Activated CD4-positive, alpha-beta T cell treated with anti-CD3 and anti-CD28 coated beads, Interleukin-2, amount 10 ng/mL, durations not matched to agents 24 days and 14 days (primary cell): ENCODE measurements around the gene CDH15. TPM values are rescaled to one million over a fixed set of nuclear protein-coding genes. Genes with fewer than 3 reads are reported as not detected.

ENCODE experiments used
- DNase-seq: peaks from one replicate; pipeline ENCODE4 v3.0.0; 2022
- H3K27ac Mint-ChIP-seq: one replicate; pipeline ENCODE4 v1.8.0; 2022; ENCODE audit warnings: mild to moderate bottlenecking, mixed read lengths
- H3K27me3 Mint-ChIP-seq: one replicate; pipeline ENCODE4 v1.8.0; 2022; ENCODE audit warnings: mixed read lengths
- H3K36me3 Mint-ChIP-seq: one replicate; pipeline ENCODE4 v1.8.0; 2022; ENCODE audit warnings: low read depth, mild to moderate bottlenecking, mixed read lengths
- H3K4me1 Mint-ChIP-seq: one replicate; pipeline ENCODE4 v1.8.0; 2021; ENCODE audit warnings: mixed read lengths
- H3K4me3 Mint-ChIP-seq: one replicate; pipeline ENCODE4 v1.8.0; 2022; ENCODE audit warnings: mild to moderate bottlenecking, moderate library complexity, mixed read lengths
- H3K9me3 Mint-ChIP-seq: one replicate; pipeline ENCODE4 v1.8.0; 2021; ENCODE audit warnings: mixed read lengths
- intact Hi-C: fragments of 100-400 bp; cut with micrococcal nuclease; formaldehyde crosslinking; loops from one replicate; pipeline ENCODE4 v1.15.1; 2023
- total RNA-seq: library from RNA; stranded (reverse); gene quantifications from 2 replicates; pipeline ENCODE4 v1.2.3, GENCODE V29; 2022

CDH15 gene, protein sequence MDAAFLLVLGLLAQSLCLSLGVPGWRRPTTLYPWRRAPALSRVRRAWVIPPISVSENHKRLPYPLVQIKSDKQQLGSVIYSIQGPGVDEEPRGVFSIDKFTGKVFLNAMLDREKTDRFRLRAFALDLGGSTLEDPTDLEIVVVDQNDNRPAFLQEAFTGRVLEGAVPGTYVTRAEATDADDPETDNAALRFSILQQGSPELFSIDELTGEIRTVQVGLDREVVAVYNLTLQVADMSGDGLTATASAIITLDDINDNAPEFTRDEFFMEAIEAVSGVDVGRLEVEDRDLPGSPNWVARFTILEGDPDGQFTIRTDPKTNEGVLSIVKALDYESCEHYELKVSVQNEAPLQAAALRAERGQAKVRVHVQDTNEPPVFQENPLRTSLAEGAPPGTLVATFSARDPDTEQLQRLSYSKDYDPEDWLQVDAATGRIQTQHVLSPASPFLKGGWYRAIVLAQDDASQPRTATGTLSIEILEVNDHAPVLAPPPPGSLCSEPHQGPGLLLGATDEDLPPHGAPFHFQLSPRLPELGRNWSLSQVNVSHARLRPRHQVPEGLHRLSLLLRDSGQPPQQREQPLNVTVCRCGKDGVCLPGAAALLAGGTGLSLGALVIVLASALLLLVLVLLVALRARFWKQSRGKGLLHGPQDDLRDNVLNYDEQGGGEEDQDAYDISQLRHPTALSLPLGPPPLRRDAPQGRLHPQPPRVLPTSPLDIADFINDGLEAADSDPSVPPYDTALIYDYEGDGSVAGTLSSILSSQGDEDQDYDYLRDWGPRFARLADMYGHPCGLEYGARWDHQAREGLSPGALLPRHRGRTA
- not detected in 2 replicates for total RNA-seq

- peak within 1 kb of the TSS; percentile 78 for H3K4me3 Mint-ChIP-seq
- H3K27ac Mint-ChIP-seq: peak within 1 kb of the TSS; percentile 69
- peaks cover 5% of the 10 kb centered on the region for H3K27me3 Mint-ChIP-seq
- no peaks in the 10 kb centered on the region for H3K36me3 Mint-ChIP-seq
- no peaks in the 10 kb centered on the region for H3K9me3 Mint-ChIP-seq
- peak; percentile 96 for DNase-seq
- intact Hi-C loops: loop anchor here (1.0 to 5.0 kb wide), 6 partner anchors 21 to 719 kb away; partner anchors contain the start of genes SLC22A31 and ZFPM1
- H3K4me1 Mint-ChIP-seq: peaks cover 6% of the 10 kb centered on the region
These were observed at the start of gene CDH15 for GRCh38 chr16:89171216-89172170. Gene CDH15, plus strand, starts transcription at chr16:89171748. Its CDS starts 84 bp downstream, at chr16:89171832.

DNA sequence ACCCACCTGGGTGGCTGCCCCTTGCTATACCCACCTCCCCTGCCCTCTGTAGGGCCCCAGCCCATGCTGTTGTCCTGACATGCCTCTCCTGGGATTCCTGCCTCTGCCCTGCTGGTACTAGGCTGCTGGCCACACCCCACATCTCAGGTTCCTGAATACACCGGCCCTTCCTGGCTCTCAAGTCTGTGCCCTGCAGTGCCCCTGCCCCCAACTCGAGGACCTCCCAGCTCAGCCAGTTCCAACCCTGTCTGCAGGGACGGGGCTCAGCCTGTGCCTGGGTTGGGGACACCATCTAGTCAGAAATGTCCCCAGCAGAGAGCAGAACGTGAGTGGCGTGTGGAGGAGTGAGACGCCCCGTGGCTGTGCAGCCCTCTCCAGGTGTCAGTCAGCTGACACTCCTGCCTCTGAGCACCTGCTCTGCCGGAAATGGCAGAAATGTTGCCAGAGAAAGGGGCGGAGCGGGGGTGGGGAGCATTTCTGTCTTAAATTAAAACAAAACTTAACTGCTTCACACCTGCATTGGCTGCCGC is 49.2 kb upstream of the CDH15 start:
- Mint-ChIP-seq H3K27me3 (no peaks in the 10 kb centered on the region), H3K4me3 (no peak overlapping the region), H3K9me3 (peaks cover 8% of the 10 kb centered on the region), H3K4me1 (peaks cover 6% of the 10 kb centered on the region), H3K36me3 (peaks cover 57% of the 10 kb centered on the region), H3K27ac (peak overlapping the region; percentile 34)
- intact Hi-C loops: no loop called here
- peak; percentile 79 for DNase-seq

DNA sequence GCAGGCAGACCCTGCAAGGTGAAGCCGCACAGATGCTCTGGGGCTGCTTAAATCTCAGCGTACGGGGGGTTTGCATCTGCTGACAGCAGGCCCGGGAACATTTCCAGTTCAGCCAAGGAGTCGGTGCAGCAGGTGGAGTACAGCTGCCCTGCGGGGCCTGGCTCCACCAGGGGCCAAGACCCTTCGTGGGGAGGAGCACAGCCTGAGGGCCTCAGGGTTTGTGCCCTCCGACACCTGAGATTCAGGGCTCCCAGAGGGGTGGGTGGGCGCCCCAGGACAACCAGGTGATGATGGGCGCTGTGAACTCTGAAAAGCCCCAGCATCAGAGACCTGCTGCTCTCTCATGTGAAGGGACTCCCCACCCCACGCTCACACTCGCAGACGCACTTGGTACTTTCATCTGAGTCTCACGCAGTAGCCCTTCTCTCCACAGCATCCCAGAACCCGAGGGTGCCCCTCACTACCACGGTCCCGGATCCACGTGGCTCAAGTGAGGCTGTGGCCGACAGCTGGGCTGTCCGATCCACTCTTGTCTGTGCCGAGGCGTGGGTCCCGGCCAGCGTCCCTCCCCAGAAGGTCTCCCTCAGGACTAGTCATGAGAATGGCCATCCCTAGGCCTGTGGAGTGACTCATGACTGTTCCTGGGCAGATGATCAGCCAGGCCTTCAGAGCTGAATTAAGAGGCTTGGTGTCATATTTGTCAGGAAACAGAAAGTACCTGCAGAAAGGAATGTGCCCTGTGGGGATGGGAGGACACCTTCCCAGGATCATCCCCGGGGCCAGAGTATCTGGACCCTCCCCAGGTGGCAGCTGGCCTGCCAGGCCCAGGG is 48.3 kb upstream of the CDH15 start:
- Mint-ChIP-seq H3K36me3 (peaks cover 54% of the 10 kb centered on the region), H3K9me3 (peaks cover 8% of the 10 kb centered on the region), H3K27me3 (no peaks in the 10 kb centered on the region), H3K27ac (peak overlapping the region; percentile 58), H3K4me1 (peaks cover 9% of the 10 kb centered on the region), H3K4me3 (no peak overlapping the region)
- intact Hi-C loops: no loop called here
- no peak for DNase-seq

DNA sequence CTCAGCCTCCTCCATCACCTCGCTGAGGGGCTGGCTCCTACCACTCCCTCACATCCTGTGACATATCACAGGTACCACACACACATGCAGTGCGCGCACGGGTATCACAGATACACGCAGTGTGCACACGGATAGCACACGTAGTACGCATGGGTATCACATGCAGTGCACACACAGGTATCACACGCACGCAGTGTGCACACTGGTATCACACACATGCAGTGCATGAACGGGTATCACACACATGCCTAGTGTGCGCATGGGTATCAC is 47.8 kb upstream of the CDH15 start:
- Mint-ChIP-seq H3K9me3 (peaks cover 8% of the 10 kb centered on the region), H3K4me1 (peaks cover 9% of the 10 kb centered on the region), H3K36me3 (peaks cover 54% of the 10 kb centered on the region), H3K27me3 (no peaks in the 10 kb centered on the region), H3K4me3 (no peak overlapping the region), H3K27ac (no peak overlapping the region)
- intact Hi-C loops: no loop called here
- DNase-seq: no peak

DNA sequence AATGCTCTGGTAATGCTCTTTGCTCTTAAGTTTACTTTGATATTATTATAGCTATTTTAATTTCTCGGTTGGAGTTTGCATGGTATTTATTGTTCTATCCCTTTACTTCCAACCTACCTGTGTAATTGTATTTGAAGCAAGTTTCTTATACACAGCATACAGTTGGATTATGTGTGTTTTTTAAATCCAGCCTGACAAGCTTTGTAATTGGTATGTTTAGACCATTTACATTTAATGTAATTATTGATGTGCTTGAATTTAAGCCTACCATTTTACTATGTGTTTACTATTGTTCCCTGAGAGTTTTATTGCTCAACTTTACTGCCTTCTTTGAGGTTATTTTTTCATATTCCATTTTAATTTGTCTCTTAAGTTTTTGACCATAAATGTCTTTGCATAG is 42.2 kb upstream of the CDH15 start:
- no peak overlapping the region for H3K27ac Mint-ChIP-seq
- peaks cover 8% of the 10 kb centered on the region for H3K9me3 Mint-ChIP-seq
- peaks cover 53% of the 10 kb centered on the region for H3K36me3 Mint-ChIP-seq
- intact Hi-C loops: no loop called here
- no peak for DNase-seq
- peaks cover 4% of the 10 kb centered on the region for H3K4me1 Mint-ChIP-seq
- no peak overlapping the region for H3K4me3 Mint-ChIP-seq
- H3K27me3 Mint-ChIP-seq: no peaks in the 10 kb centered on the region

DNA sequence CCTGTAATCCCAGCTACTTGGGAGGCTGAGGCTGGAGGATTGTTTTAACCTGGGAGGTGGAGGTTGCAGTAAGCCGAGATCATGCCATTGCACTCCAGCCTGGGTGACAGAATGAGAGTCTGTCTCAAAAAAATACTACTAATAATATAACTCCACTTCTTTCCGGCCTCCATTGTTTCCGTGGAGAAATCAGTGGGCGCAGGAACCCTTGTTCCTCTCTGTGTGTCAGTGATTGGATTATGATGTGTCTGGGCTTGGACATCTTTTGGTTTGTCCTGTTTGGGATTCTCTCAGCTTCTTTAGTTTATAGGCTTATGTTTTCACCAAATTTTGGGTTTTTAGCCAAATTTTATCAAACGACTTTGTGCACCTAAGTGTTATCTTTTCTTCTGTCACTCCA is 41.1 kb upstream of the CDH15 start:
- Mint-ChIP-seq H3K4me1 (peaks cover 4% of the 10 kb centered on the region), H3K9me3 (peaks cover 7% of the 10 kb centered on the region), H3K4me3 (no peak overlapping the region), H3K27me3 (no peaks in the 10 kb centered on the region), H3K27ac (no peak overlapping the region), H3K36me3 (peaks cover 50% of the 10 kb centered on the region)
- DNase-seq: no peak
- intact Hi-C loops: no loop called here

GRCh38 chr16:89131783-89132182 is 39.8 kb upstream of the CDH15 start:
- intact Hi-C loops: no loop called here
- Mint-ChIP-seq H3K27me3 (no peaks in the 10 kb centered on the region), H3K4me3 (no peak overlapping the region), H3K4me1 (peaks cover 4% of the 10 kb centered on the region), H3K9me3 (no peaks in the 10 kb centered on the region), H3K27ac (no peak overlapping the region), H3K36me3 (peaks cover 42% of the 10 kb centered on the region)
- no peak for DNase-seq

GRCh38 chr16:89132194-89133005 is 39.1 kb upstream of the CDH15 start:
- Mint-ChIP-seq H3K27me3 (no peaks in the 10 kb centered on the region), H3K9me3 (no peaks in the 10 kb centered on the region), H3K27ac (no peak overlapping the region), H3K4me1 (peaks cover 4% of the 10 kb centered on the region), H3K36me3 (peaks cover 39% of the 10 kb centered on the region), H3K4me3 (no peak overlapping the region)
- DNase-seq: no peak
- intact Hi-C loops: no loop called here

DNA sequence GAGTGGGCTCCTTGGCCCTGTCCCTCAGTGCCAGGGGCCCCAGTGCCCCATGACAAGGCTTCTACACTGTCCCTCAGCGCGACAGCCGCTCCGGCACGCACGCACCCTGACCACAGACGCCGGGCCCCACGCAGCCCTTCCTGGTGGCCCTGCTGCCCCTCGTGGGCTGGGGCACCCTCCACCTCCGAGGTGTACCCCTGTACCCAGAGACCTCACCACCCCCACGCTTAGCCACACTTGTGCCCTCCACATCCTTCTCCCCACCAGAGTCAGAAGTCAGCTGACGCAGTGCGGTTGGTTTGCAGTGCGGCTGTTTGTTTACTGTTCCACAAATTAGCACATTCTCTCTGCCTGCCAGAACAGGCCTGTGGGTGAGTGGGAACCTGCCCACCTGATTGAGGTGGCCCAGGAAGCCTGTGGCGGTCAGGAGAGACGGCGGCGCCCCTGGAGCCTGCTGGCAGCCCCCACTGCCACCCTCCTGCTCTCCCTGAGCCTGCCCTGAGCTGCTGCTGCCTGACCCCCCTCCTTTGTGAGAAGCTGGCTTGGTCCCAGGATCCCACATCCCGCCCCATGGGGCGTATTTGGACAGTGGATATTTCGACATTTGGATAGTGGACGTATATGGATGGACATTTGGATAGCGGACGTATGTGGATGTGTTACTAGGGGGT is 38.0 kb upstream of the CDH15 start:
- no peak for DNase-seq
- intact Hi-C loops: no loop called here
- H3K27me3 Mint-ChIP-seq: no peaks in the 10 kb centered on the region

DNA sequence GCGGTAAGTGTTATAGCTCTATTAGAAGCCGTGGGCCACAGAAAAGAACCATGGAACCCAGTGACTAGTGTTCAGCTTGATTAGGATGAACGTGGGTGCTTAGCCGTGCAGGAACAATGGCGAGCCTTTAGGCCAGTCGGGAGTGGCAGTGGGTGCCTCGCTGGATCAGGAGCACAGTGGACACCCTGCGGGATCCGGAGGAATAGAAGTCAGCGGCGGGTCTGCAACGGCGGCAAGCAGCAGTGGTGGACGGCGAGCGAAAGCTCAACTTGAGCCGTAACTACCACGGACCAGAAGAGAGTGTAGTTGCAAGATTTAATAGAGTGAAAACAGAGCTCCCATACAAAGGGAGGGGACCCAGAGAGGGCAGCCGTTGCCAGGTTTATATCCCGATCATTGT is 37.3 kb upstream of the CDH15 start:
- DNase-seq: no peak
- no peak overlapping the region for H3K4me3 Mint-ChIP-seq
- H3K27ac Mint-ChIP-seq: no peak overlapping the region
- intact Hi-C loops: no loop called here
- no peaks in the 10 kb centered on the region for H3K9me3 Mint-ChIP-seq
- peaks cover 29% of the 10 kb centered on the region for H3K36me3 Mint-ChIP-seq
- H3K27me3 Mint-ChIP-seq: no peaks in the 10 kb centered on the region
- H3K4me1 Mint-ChIP-seq: no peaks in the 10 kb centered on the region

More for the DNA sequence above, 38.0 kb upstream of the CDH15 start:
- no peak overlapping the region for H3K27ac Mint-ChIP-seq
- no peaks in the 10 kb centered on the region for H3K9me3 Mint-ChIP-seq
- H3K4me1 Mint-ChIP-seq: peaks cover 1% of the 10 kb centered on the region
- no peak overlapping the region for H3K4me3 Mint-ChIP-seq
- H3K36me3 Mint-ChIP-seq: peaks cover 36% of the 10 kb centered on the region

- no peaks in the 10 kb centered on the region for H3K9me3 Mint-ChIP-seq
- no peaks in the 10 kb centered on the region for H3K4me1 Mint-ChIP-seq
- intact Hi-C loops: no loop called here
- peaks cover 20% of the 10 kb centered on the region for H3K36me3 Mint-ChIP-seq
- DNase-seq: no peak
- no peaks in the 10 kb centered on the region for H3K27me3 Mint-ChIP-seq
- no peak overlapping the region for H3K27ac Mint-ChIP-seq
- no peak overlapping the region for H3K4me3 Mint-ChIP-seq
These were observed 36.4 kb upstream of the CDH15 start for GRCh38 chr16:89135166-89135565.
